Fibroblast of skin of left quadriceps (primary cell): ENCODE results near the gene ATP2B1.
A peak's percentile ranks its signal among the peaks of the same experiment; 100 is the strongest.

Experiments
- DNase-seq, 2 experiments: peaks; one replicate each; pipeline ENCODE4 v3.0.0-alpha.2; 2013; ENCODE audit warnings: low read depth in 2 of 2

ATP2B1 gene

DNA sequence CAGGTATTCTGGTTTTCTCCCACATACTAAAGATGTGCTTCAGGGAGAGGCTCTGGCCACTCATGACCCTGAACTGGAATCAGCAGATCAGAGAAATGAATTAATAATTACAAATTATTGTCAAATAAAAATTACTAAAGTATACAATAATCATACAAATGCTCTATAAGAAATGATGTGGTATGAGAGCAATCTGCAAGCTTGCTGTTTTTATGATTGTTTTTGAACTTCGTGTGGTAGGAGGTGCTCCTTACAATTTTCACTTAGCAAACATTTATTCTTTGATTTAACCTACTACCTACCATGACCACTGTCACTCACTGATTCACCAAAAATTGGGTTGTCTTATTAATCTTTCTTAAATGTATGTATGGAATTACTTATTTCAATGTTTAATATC is 16.2 kb downstream of the ATP2B1 start:
- DNase-seq, result no peak

DNA sequence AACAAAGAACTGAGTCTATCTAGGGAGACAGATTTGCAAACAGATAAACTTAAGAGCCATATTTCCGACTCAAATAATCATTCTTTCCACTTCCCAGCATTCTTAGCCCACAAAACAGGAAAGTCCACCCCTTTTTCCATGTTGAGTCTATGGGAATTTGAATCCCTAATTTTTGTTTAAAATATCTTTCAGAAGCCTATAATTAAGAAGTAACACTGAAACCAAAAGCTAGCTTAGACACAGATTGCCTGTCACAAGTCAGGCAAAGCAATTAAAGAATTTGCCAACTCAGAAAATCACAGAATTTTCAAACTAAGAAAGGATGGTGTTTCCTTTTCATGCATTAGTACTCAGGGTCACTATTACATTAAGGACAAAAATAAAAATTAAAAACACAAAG is 17.0 kb downstream of the ATP2B1 start:
- no peak for DNase-seq

DNA sequence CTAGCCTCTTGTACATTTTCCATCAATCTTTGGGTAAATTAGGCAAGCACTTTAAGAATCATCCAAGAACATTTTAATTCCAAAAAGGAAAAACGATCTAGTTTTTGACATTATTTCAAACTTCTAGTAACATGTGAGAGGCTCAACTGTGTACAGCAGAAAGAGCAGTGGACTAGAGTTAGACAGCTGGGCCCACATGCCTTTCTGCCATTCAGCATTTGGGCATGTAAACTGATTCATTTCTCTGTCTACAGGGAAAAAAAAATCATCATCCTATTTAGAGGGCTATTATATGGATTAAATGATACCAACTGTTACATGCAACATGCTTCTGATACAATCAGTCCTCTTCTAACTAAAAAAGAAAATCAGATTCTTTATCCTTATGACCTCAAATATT is 17.7 kb downstream of the ATP2B1 start:
- no peak for DNase-seq

DNA sequence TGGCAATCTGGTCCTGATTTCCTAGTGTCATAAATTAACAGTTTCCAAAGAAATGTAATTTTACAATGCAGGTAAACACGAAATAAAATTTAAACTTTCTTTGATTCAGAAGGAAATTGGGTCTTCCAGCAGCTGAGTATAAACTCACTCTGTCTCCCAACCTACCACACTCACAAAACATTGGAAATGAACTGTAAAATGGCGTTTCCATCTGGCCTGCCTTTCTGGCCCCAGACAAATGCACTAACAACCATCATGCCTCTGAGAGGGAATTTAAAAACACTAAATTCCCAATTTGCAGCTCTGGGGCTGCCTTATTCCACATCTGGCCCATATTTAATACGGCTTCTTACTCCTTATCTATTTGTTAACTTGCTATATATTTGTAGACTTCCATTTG is 19.3 kb downstream of the ATP2B1 start:
- no peak for DNase-seq

DNA sequence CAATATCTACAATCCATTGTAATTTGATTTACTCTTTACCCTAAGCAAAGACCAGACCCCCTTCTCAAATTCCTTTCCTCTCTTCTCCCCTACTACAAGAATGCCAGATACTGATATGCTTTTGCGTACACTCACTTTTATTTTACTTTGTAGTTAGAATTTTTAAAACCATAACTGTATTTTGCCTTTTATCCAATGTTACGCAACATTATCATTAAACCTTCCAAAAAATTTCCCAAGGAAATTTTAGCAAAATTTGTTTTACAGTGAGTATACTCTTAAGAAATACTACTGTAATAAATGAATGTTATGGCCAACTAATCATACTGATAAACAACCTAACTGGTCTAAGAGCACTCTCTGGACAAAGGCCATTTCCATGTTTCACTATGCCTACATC is 22.3 kb downstream of the ATP2B1 start:
- DNase-seq, result no peak

DNA sequence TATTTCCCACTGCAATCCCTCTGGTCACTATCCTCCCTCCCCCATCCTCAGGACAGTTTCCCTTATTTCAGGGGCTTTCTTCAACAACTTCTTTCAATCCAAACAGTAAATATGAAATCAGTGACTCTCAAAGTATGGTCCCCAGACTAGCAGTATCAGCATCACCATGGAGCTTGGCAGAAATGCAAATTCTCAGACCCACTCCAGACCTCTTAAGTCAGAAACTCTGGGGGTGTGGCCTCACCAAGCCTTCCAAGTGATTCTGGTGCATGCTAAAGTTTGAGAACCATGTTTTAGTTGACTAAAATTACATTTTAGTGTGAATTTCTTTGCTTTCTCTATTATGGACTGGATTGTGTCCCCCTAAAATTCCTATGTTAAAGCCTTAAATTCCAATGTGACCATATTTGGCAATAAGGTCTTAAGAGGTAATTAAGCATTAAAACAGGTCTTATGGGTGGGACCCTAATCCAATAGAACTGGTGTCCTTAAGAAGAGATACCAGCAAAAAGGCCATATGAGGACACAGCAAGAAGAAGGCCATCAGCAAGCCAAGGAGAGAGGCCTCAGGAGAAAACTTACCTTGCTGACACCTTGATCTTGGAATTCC is 23.2 kb downstream of the ATP2B1 start:
- DNase-seq, result no peak

DNA sequence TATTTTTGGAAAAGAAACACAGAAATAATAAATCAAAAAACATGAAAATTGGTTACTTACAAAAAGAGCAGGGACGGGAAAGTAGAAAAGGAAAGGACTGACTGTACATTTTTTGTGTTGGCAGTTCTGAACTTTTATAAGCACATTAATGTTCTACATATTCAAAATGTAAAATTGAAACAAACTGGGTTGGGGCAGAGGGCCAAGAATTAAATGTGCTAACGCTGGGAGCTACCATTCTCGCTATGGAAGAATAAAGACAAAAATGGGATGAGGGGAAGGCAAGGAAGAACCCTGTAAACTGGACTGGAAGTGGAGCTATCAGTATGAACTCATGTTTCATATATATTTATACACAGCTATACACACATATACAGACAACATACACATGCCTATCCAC is 24.5 kb downstream of the ATP2B1 start:
- DNase-seq, result no peak

DNA sequence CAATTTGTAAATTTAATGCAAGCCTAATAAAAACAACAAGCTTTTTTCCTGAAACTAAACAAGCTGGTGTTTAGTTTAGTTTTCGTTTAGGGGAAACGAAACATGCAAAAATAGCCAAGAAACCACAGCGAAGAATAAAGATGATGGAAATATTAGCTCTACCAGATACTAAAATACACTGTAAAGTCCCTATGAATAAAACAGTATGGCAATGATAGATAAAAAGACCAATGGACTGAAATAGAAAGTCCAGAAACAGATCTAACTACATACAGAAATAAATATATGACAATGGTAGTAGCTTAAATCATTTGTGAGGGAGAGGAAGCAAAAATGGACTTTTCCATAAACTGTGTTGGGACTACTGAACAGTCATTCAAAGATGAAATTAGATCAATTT is 26.4 kb downstream of the ATP2B1 start:
- no peak for DNase-seq

DNA sequence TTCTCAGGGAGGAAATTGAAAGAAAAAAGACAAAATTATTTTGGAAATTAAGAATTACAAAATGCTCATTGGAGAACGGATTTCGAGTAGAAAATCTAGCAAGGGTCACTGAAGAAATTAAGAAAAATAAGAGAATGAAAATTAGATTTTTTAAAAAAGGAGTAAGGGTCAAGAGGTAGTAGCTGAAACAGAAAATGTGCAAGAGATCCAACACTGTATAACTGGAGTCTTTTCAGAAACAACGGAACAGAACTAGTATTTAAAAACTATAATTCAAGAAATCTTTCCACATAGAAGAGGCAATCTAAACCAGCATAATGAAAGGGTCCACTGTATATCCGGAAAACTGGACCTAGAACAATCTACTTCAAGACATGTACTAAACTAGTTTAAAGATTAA is 28.2 kb downstream of the ATP2B1 start:
- no peak for DNase-seq

DNA sequence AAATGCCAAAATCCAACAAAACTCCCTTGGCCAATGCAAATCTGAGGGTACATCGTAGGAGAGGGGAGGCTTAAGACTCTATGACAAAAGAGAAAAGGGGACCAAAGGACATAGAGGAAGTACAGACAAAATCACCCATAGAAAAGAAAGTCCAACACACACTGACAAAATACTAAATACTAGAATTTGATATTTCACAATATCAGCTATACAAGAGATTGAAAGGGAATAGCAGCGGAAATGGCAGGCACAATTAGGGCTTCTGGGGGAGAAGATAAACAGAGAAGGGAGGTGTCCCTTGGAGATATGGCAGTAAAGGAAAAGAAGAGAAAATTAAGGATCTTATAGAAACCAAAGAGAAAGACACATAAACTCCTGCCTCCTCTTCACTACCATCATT is 29.0 kb downstream of the ATP2B1 start:
- DNase-seq, result no peak

DNA sequence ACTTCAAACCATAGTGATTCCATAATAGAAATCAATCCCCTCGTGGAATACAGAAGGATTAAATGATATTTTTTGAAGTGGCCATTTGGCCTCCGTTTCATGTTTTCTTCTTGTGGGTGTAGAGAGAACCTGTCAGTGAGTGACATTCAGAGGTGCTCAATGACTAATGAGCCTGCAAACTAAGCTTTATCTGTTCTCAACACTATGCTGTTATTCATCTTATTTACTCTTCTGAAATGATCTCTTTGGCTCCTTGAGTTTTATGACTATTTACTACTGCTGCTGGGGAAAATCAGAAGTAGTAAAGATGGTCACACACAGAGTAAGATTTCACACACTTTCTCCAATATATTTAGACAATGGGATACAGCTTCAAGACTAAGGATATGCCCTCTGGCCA is 30.4 kb downstream of the ATP2B1 start:
- no peak for DNase-seq

DNA sequence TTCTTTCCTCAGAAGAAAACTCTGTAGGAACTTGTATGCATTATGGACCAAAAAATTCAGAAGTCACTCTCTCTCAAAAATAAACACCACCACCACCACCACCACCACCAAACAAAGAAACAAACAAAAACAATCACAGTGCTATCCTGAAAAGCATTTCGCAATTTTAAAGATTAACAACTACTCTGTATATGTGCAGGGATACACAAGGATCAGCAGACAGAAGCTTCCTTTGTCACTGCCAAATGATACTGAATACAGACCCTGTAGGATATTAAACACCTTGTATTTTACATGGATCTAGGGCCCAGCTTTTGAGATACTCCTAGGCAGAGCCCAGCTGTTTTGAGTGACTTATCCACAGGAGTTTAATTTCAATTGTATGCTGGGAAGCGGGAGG is 31.7 kb downstream of the ATP2B1 start:
- DNase-seq, result no peak

DNA sequence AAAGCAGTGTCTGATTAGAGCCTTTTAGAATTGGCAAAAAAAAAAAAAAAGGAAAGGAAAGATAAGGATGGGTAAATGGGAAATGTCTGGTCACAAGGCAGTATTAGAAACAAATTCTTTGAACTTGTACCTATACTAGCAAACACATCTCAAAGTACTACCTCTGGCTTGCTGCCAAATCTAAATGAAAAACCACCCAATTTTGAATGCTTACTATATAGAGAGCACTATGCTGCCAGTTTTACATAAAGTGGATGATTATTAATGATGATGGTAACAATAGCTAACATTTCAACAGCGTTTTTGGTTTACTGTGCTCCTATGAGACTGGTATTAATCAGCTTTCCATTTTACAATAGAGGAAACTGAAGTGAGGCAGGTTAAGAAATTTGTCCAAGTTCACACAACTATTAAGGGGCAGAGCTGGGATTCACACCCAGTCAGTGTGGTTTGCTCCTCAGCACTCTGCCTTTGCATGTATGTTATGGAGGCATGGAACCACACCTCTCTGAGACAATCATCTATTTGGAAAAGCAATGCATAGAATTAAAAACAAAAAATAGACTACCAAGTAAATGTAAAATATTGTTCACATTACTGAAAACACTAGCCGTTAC is 34.2 kb downstream of the ATP2B1 start:
- DNase-seq, result no peak

DNA sequence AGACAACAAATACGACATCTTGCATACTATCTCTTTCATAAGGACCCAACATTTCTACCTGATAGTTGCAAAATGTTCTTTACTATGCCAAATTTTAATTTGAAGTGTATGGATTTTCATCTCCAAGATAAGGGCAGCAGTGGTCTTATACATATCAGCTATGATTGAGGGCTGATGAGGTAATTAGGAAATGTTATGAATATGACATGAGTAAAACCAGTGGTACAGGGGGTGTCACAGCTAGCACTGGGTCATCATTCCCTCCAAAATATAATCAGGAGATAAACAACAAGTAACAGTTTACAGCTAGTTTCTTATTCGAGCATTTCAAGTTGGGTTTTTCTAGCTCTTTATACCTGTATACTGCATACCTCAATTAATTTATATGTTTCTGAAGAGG is 35.0 kb downstream of the ATP2B1 start:
- DNase-seq, result no peak

DNA sequence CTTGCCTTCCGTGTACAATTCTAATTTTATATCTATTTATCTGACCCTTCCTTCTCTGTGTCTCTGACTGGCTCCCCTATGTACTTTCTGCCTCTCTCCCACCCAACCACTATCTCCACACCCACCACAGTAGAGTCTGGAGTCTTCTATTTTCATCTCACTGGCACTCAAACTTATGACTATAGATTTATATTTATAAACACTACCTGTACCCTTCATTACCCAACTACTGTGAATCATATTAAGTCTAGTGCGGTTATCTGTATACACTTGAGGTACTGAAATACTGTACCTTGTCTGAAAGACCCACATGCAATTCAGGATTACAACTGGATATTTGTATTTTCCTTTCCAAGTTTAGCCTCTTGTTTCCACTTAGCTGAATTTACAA is 36.1 kb downstream of the ATP2B1 start:
- DNase-seq, result no peak

DNA sequence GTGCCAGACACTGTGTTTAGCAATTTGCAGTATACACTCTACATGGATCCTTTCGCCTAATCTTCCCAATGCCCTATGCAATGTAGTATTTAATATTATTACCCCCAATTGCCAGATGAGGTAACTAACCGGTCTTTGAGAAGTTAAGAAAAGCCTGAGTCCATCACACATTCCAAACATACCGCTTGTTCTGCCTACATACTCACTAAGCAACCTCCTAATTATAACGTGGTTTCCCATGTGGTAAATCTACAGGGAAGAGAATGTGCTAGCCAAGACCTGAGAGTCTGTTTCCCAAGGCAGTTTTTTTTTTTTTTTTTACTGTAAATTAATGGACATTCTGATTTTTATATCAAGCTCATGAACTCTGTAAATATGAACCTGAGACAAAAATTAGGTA is 37.2 kb downstream of the ATP2B1 start:
- DNase-seq, result peak; percentile 85 to 87

DNA sequence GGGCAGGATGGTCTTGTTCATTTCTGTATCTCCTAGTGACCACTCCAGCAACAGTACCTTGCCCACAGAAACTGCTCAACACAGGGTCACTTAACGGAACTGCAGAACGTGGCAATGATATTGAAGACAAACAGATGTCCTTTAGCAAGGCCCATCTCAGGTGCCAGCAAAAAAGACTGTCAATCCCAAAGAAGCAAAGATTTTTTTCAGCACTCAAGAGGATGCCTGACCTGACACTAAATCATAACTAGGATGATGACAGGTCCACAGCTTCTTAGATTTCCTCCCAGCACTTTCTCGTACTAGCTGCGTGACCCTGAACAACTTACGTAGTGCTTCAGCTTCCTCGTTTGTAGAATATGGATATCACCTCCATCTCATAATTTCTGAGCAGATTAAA is 39.4 kb downstream of the ATP2B1 start:
- no peak for DNase-seq

DNA sequence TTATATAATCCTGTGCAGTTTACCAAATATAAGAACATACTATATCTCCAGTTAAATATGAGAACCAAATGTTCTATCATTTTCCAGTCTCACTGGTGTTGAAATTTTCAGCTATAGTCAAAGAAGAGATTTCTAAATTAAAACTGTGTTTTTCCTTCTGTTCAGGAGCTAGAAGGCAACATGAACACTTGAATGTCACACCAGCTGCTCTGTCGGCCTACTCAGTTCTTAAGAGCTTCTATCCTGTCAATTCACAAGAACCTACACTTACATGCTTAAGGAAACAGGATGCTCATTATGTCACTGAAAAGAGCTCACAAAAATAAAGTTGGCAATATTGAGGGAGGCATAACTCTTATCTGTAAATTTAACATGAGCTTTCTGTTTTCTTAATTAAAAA is 43.1 kb downstream of the ATP2B1 start:
- DNase-seq, result no peak

DNA sequence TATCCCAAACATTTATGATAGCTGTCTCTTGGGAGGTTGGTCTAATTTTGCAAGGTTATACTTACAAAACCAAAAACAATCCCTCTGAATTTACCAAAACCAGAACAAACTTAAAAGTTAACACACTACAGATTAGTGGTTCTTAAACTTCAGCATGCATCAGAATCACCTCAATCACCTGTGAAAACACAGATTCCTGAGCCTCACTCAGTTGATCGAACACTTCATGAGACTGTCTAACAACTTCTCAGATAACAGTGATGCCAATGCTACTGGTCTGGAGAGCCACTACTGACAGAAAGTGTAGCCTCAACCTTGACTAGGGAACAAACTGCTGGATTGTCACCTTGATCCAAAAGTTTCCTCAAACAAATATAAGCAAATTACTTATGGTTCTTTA is 44.2 kb downstream of the ATP2B1 start:
- DNase-seq, result no peak

DNA sequence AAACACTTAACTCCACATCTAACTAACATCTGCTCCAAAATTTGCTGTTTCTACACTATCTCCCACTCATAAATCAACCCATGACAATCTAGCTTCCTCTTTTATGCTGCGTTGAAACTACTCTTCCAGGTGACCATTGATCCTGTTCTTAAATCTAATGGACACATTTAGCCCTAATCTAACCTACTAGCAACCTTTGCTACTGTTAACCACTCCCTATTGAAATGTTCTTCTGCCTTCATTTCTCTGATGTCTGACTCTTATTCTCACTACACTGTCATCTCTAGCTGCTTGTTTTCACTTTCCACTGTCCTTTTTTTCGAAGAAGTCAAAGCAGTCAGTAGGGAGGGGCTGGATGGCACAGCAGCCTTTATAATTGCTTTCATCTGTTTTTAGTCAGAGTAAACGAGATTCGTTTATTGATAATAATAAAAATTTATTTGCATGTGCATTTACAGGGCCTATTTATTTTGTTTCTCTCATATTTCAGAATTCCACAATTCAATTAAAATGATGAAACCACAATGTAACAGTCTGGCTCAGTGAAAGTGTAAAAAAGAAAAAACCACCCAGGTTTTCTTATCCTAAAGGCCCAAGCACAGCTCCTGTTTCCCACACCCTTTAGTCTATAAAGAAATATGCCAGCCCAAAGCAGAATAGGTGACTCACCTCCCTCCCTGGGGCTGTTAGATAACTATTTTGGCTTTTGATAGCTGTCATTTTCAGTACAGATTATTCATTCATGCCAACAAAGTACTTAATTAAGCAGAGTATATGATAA is 44.9 kb downstream of the ATP2B1 start:
- peak; percentile 20 for DNase-seq

DNA sequence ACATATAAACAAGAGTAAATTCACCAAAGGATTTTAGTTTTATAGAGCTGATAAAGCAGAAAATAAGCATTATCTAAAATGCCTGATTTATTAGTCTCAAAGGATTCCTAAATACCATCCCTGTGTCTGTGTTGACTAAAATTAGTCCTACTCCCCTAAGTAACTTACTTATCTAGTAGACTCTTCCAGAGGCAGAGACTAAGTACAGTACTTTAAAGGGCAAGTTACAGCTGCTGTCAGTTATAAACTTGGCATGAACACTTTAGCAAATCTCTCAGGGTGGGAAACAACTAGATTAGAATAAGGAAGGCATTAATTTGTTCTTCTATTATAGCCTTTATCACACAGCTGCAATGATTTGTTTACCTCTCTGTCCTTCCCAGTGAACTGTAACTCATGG is 46.0 kb downstream of the ATP2B1 start:
- DNase-seq, result no peak

DNA sequence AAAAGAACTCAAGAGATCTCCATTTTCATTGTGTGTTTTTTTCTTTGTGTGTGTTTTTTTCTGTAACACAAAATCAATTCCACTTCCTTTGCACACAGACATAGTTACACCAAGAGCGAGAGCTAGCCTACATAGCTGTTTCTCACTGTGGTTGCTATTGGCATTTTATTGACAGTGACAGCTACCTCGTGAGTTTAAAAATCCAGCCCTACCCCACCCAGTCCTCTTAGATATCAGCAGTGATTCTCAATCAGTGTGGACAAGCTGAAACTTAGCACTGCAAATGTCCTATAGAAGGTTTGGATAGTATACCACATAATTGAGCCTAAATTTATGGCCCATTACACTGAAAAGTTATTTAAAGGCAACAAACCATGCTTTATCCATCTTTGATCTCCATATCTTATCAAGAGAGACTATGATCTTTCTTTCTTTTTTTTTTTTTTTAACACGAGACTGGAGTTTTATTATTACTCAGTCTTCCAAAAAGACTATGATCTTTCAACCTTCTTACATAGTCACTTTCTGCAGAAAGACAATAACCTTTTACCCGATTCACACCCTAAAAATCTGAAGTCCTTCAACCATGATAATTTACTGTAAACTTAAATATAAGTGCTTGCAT is 46.8 kb downstream of the ATP2B1 start:
- DNase-seq, result no peak

DNA sequence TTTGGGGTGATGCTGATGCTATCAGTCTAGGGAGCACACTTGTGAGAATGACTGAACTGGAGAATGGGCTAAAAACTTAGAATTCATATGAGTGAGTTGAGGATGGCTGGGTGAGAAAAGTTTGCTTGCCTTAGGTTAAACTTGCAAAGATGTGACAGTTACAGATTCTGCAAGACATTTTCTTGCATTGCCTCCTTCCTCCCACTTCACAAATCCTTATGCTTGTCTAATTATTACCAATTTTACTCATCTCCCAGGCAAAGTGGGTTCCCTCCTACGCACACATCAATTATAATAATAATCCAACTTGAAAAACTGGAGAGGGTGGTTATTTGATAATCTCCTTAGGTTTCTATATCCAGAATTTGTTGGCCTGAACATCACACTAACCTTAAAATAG is 50.9 kb downstream of the ATP2B1 start:
- no peak for DNase-seq
